ENCODE data around the gene RNF34. TPM values are rescaled to one million over a fixed set of nuclear protein-coding genes. Genes with fewer than 3 reads are reported as not detected.

The RNF34 gene
- total RNA-seq, 6 donors from 2014 or later: 22.1 to 48.2 (median 32.4) TPM

DNA sequence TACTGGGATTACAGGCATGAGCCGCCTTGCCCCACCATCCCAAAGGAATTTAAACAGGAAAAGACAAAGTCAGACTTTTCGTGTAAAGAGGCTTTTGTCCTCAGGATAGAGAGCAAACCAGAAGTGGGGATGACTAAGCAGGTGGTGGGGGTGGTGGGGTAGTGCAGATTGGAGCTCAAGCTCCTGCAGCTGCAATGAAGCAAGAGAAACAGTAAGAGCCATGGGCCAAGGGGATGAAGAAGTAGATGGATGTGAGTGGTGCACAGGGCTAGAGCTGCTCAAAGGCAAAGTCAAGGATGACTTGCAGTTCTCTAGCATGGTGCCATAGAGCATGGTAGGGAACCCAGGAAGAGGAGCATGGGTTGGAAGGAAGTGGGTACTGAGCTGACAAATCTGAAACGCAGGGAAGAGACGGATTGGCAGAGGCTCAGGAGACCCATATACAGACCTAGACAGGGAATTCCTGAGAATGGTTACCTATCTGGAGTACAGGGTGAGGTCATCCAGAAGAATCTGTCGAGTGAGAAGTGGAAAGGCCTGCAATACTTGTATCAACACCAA is 11.4 kb upstream of the RNF34 start:
- Histone ChIP-seq H3K9me3 (no peaks in the 10 kb centered on the region), H3K4me1 (peaks cover 0 to 10% (median 5%) of the 10 kb centered on the region in 4 donors), H3K4me3 (no peak overlapping the region), H3K36me3 (no peaks in the 10 kb centered on the region), H3K27me3 (no peaks in the 10 kb centered on the region), H3K27ac (no peak overlapping the region)
- DNase-seq (no peak), ATAC-seq (ENCODE audit: low FRiP score in 2 of 2) (no peak)
- TF ChIP-seq EP300 (IDR thresholded peaks at IDR 0.05) (no peak), POLR2AphosphoS5 (IDR thresholded peaks at IDR 0.05) (no peak), POLR2A (IDR thresholded peaks at IDR 0.05) (no peak)
- TF ChIP-seq, protein P1, sequence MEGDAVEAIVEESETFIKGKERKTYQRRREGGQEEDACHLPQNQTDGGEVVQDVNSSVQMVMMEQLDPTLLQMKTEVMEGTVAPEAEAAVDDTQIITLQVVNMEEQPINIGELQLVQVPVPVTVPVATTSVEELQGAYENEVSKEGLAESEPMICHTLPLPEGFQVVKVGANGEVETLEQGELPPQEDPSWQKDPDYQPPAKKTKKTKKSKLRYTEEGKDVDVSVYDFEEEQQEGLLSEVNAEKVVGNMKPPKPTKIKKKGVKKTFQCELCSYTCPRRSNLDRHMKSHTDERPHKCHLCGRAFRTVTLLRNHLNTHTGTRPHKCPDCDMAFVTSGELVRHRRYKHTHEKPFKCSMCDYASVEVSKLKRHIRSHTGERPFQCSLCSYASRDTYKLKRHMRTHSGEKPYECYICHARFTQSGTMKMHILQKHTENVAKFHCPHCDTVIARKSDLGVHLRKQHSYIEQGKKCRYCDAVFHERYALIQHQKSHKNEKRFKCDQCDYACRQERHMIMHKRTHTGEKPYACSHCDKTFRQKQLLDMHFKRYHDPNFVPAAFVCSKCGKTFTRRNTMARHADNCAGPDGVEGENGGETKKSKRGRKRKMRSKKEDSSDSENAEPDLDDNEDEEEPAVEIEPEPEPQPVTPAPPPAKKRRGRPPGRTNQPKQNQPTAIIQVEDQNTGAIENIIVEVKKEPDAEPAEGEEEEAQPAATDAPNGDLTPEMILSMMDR (IDR thresholded peaks at IDR 0.05): no peak
- 53 to 64% methylated on average over 5 of the region's 5 CpGs for WGBS, 2 donors

DNA sequence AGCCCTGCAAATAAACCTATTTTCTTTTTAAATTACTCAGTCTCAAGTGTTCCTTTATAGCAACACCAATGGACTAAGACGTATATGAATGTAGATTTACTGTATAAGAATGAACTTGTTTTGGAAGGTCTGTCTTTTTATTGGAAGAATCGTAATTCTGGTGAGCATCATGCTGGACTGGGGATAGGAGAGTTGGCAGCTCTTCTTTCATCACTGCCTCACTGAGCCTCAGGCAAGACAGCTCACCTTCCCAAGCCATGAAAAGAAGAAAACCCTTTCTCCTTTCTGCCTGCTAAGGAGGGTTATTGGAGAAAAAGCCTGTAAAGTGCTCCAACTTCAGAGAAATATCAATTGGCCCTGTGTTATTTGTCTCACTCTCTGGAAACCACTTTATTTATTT is 9.1 kb upstream of the RNF34 start:
- H3K4me3 ChIP-seq: no peak overlapping the region
- H3K4me1 ChIP-seq: peaks cover 0 to 10% (median 5%) of the 10 kb centered on the region in 4 donors
- no peaks in the 10 kb centered on the region for H3K27me3 ChIP-seq
- WGBS, 2 donors: 97 to 100% methylated on average over 2 of the region's 2 CpGs
- TF ChIP-seq, protein P1 (IDR thresholded peaks at IDR 0.05): no peak
- TF ChIP-seq POLR2AphosphoS5 (IDR thresholded peaks at IDR 0.05) (no peak), EP300 (IDR thresholded peaks at IDR 0.05) (no peak), POLR2A (IDR thresholded peaks at IDR 0.05) (no peak)
- DNase-seq (no peak), ATAC-seq (ENCODE audit: low FRiP score in 2 of 2) (no peak)
- H3K36me3 ChIP-seq: no peaks in the 10 kb centered on the region
- H3K27ac ChIP-seq: no peak overlapping the region
- H3K9me3 ChIP-seq: no peaks in the 10 kb centered on the region

DNA sequence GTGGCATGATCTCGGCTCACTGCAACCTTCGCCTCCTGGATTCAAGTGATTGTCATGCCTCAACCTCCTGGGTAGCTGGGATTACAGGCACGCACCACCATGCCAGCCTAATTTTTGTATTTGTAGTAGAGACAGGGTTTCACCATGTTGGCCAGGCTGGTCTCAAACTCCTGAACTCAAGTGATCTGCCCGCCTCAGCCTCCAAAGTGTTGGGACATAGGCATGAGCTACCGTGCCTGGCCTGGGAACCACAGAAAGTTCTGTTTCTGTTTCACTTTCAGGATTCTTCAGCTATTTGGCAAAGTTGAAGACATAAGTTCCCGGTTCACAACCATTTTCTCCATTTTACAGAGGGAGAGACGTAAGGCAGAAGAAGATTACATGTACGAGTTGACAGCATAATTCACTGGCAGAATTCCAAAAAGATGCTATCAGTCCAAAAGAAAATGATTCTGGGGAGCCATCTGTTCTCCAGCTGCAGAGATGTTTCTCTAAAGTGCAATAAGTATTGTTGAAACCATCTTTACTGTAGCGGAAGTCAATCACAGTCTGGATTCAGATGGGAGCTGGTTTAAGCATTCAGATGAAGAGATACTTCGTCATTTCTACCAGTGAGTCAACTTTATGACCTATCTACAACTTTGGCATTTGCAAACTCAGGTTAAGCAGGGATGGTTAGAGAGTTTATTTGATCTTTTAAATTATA is 8.1 kb upstream of the RNF34 start:
- Histone ChIP-seq H3K27me3 (no peaks in the 10 kb centered on the region), H3K27ac (peak overlapping the region in 3 of 4 donors; percentile 7 to 59 (median 34)), H3K4me3 (peak overlapping the region in 3 of 4 donors; percentile 13 to 28 (median 15)), H3K36me3 (no peaks in the 10 kb centered on the region), H3K4me1 (peaks cover 0 to 10% (median 5%) of the 10 kb centered on the region in 4 donors), H3K9me3 (no peaks in the 10 kb centered on the region)
- peak in 1 of 2 donors; percentile 59 for ATAC-seq (ENCODE audit: low FRiP score in 2 of 2)
- WGBS, 2 donors: 56 to 63% methylated on average over 10 of the region's 10 CpGs
- TF ChIP-seq, protein P1 (IDR thresholded peaks at IDR 0.05): no peak
- TF ChIP-seq POLR2A (IDR thresholded peaks at IDR 0.05) (no peak), POLR2AphosphoS5 (IDR thresholded peaks at IDR 0.05) (no peak), EP300 (IDR thresholded peaks at IDR 0.05) (no peak)
- DNase-seq: peak in 1 of 2 donors; percentile 33

DNA sequence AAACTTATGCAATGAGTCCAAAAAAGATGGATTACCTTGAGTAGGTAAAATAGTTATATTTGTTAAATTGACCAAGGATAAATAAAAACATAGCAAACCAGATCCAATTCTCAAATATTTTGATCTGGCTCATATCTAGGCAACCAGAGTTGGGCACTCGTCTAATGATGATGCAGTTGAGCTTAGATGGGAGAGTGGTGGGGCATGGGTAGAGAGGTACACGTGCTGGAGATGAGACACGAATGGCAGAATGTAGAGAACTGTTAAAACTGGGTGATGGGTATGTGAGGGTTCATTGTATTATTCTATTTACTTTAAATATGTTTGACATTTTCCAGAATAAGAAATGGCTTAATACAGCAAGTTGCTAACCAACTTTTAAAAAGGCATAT is 7.6 kb upstream of the RNF34 start:
- 81 to 90% methylated on average over 3 of the region's 3 CpGs for WGBS, 2 donors
- TF ChIP-seq POLR2A (IDR thresholded peaks at IDR 0.05): no peak
- TF ChIP-seq EP300 (IDR thresholded peaks at IDR 0.05): no peak
- no peak for TF ChIP-seq POLR2AphosphoS5 (IDR thresholded peaks at IDR 0.05)
- TF ChIP-seq, protein P1 (IDR thresholded peaks at IDR 0.05): no peak
- Histone ChIP-seq H3K4me1 (peaks cover 0 to 10% (median 5%) of the 10 kb centered on the region in 4 donors), H3K9me3 (no peaks in the 10 kb centered on the region), H3K36me3 (no peaks in the 10 kb centered on the region), H3K27ac (no peak overlapping the region), H3K27me3 (no peaks in the 10 kb centered on the region), H3K4me3 (peak overlapping the region in 1 of 4 donors; percentile 13)
- ATAC-seq (ENCODE audit: low FRiP score in 2 of 2) (no peak), DNase-seq (no peak)
